ENCODE data around the gene BANK1.

DNA sequence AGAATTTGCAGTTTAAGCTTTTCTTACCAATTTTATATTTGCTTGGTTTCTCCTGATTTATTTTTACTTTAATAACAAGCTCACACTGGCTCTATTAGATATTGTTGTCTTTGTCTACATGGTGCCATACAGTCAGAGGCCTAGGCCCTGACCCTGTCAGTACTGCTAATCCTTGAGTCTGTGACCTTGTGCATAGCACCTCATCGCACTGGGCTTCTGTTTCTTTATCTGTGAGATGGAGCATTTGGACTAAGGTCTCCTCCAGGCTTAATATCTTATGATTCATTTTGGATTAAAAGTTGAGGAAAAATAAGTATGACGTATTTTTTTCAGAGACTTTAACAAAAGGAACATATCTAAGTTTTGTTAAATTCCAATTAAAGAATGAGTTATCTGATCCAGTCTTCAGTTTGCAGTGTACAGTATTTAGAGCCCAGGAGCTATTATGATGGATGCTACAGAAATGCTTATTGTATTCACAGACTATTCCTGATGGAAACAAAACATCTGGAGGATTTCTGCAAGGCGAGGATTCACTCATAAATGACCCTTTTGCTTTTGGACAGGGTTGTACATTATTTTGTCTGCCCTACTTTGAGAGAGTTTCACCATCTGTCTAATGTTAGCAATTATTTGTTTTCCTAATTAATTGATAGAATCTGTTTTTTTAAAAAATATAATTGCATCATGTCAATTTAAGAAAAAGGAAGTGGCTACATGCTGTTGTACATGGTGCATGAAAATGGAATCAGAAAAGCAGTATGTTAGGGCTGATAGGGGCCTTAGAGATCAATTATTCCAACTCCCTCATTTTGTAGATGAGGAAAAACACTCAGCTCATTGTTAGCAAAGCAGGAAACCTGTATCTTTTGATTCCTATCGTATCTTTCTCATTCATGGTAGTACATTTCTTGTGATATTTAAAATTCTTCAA, 203.6 kb downstream of the BANK1 start:
- TF ChIP-seq GABPA (IDR thresholded peaks at IDR 0.05; ENCODE audit: borderline replicate concordance, insufficient read depth, low read length): no peak
- TF ChIP-seq, protein P1, sequence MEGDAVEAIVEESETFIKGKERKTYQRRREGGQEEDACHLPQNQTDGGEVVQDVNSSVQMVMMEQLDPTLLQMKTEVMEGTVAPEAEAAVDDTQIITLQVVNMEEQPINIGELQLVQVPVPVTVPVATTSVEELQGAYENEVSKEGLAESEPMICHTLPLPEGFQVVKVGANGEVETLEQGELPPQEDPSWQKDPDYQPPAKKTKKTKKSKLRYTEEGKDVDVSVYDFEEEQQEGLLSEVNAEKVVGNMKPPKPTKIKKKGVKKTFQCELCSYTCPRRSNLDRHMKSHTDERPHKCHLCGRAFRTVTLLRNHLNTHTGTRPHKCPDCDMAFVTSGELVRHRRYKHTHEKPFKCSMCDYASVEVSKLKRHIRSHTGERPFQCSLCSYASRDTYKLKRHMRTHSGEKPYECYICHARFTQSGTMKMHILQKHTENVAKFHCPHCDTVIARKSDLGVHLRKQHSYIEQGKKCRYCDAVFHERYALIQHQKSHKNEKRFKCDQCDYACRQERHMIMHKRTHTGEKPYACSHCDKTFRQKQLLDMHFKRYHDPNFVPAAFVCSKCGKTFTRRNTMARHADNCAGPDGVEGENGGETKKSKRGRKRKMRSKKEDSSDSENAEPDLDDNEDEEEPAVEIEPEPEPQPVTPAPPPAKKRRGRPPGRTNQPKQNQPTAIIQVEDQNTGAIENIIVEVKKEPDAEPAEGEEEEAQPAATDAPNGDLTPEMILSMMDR (IDR thresholded peaks at IDR 0.05; ENCODE audit: control extremely low read depth in 1 of 3, insufficient read depth in 1 of 3, low read depth in 1 of 3, low read length in 3 of 3): no peak
- no peak for TF ChIP-seq CBX5 (IDR thresholded peaks at IDR 0.05; ENCODE audit: low read depth, low read length)
- TF ChIP-seq SAP30 (IDR thresholded peaks at IDR 0.05; ENCODE audit: insufficient read depth, insufficient replicate concordance, low read length): no peak
- no peak for TF ChIP-seq POLR2A (IDR thresholded peaks at IDR 0.05; ENCODE audit: control extremely low read depth in 1 of 2, low read depth in 2 of 2, low read length in 2 of 2)
